H1 (cell line): Measurements from ENCODE around the gene IRF3. TPM values are rescaled to one million over a fixed set of nuclear protein-coding genes. Genes with fewer than 3 reads are reported as not detected.

ENCODE experiments used
- CTCF ChIA-PET: fragments of 300-600 bp; sonication (Branson Sonifier 250); formaldehyde crosslinking; loops from one replicate; lab custom pipeline; 2021; ENCODE audit not compliant: partially characterized antibody; lab: Charles Lee
- POLR2A ChIA-PET: fragments of 300-600 bp; sonication (Branson Sonifier 250); formaldehyde crosslinking; loops from one replicate; lab custom pipeline; 2021; ENCODE audit warnings: inconsistent platforms; ENCODE audit not compliant: partially characterized antibody; lab: Charles Lee
- DNase-seq, 2 experiments: peaks; one replicate each; pipeline versions ENCODE4 v3.0.0 to v3.0.0-alpha.2; 2010 to 2022; ENCODE audit warnings: low spot score in 2 of 2, low read depth in 1 of 2, mixed read lengths in 1 of 2
- FAIRE-seq: peaks from 2 replicates; lab custom pipeline; 2011; peaks lifted over from hg19 to GRCh38; lab: Jason Lieb, UNC
- H2AFZ ChIP-seq: 2 replicates; pipeline ENCODE4 v1.8.1; 2012; ENCODE audit warnings: low read length, inconsistent platforms
- H2AK5ac ChIP-seq: 2 replicates; pipeline ENCODE4 v1.6.1; 2013; ENCODE audit warnings: low read depth, low read length
- H2BK120ac ChIP-seq: replicated peaks from 2 replicates; pipeline ENCODE3; 2013; ENCODE audit warnings: low read depth, low read length, inconsistent platforms
- H2BK12ac ChIP-seq: 2 replicates; pipeline ENCODE4 v1.6.1; 2013; ENCODE audit warnings: low read depth, low read length
- H2BK15ac ChIP-seq: 2 replicates; pipeline ENCODE4 v1.6.1; 2013; ENCODE audit warnings: low read length
- H2BK20ac ChIP-seq: 2 replicates; pipeline ENCODE4 v1.6.1; 2013; ENCODE audit warnings: low read length
- H2BK5ac ChIP-seq: 2 replicates; pipeline ENCODE4 v1.6.1; 2013; ENCODE audit warnings: low read depth, low read length
- H3K14ac ChIP-seq: 2 replicates; pipeline ENCODE4 v1.6.1; 2013; ENCODE audit warnings: inconsistent platforms; ENCODE audit not compliant: insufficient read length
- H3K18ac ChIP-seq: 2 replicates; pipeline ENCODE4 v1.6.1; 2013; ENCODE audit warnings: low read length; ENCODE audit errors: extremely low read depth
- H3K23ac ChIP-seq: 2 replicates; pipeline ENCODE4 v1.6.1; 2013; ENCODE audit warnings: inconsistent platforms; ENCODE audit not compliant: insufficient read length
- H3K23me2 ChIP-seq: 2 replicates; pipeline ENCODE4 v1.6.1; 2013; ENCODE audit warnings: low read depth, low read length
- H3K27ac ChIP-seq: 2 replicates; pipeline ENCODE4 v1.6.1; 2011; ENCODE audit warnings: low read depth, low read length, inconsistent platforms
- H3K27me3 ChIP-seq, 4 experiments: replicated peaks in 1 of 4; 1 replicate in 1 of 4; 2 replicates in 3 of 4; pipeline versions ENCODE4 v1.6.1 to v1.8.1; 2011 to 2013; ENCODE audit warnings: low read length in 3 of 4, mild to moderate bottlenecking in 3 of 4, inconsistent platforms in 2 of 4, mixed read lengths in 2 of 4, moderate library complexity in 1 of 4; ENCODE audit not compliant: control insufficient read depth in 3 of 4, insufficient read depth in 3 of 4; ENCODE audit errors: extremely low read depth in 1 of 4
- H3K36me3 ChIP-seq, 4 experiments: 2 replicates each; pipeline versions ENCODE4 v1.6.1 to v1.8.1; 2011 to 2013; ENCODE audit warnings: mild to moderate bottlenecking in 4 of 4, low read length in 3 of 4, moderate library complexity in 2 of 4, control low read depth in 1 of 4, inconsistent platforms in 1 of 4; ENCODE audit not compliant: insufficient read depth in 4 of 4, control insufficient read depth in 2 of 4
- H3K4ac ChIP-seq: replicated peaks from 2 replicates; pipeline ENCODE3; 2013; ENCODE audit warnings: low read length, low read depth, mixed read lengths, inconsistent platforms; ENCODE audit not compliant: insufficient read length
- H3K4me1 ChIP-seq, 4 experiments: replicated peaks in 1 of 4; 1 replicate in 1 of 4; 2 replicates in 3 of 4; pipeline versions ENCODE4 v1.6.1 to v1.8.1; 2011 to 2013; ENCODE audit warnings: low read length in 3 of 4, inconsistent platforms in 2 of 4, mixed read lengths in 1 of 4; ENCODE audit not compliant: insufficient read depth in 4 of 4, control insufficient read depth in 3 of 4
- H3K4me2 ChIP-seq, 2 experiments: 2 replicates each; pipeline versions ENCODE4 v1.6.1 to v1.8.1; 2011 to 2013; ENCODE audit warnings: low read depth in 2 of 2, low read length in 2 of 2, control low read depth in 1 of 2, inconsistent platforms in 1 of 2, mild to moderate bottlenecking in 1 of 2; ENCODE audit not compliant: insufficient read depth in 1 of 2
- H3K4me3 ChIP-seq, 4 experiments: fragments of 200-600, 300-600 bp in 1 of 4; sonication (generic), shearing (Covaris generic), sonication (Bioruptor Twin) in 1 of 4; 2 replicates each; pipeline versions ENCODE4 v1.5.1 to v1.8.1; 2011 to 2016; ENCODE audit warnings: low read length in 4 of 4, low read depth in 3 of 4, control low read depth in 2 of 4, inconsistent platforms in 2 of 4, mild to moderate bottlenecking in 2 of 4, mixed read lengths in 1 of 4, moderate library complexity in 1 of 4; ENCODE audit not compliant: insufficient read depth in 2 of 4; ENCODE audit errors: extremely low read depth in 1 of 4
- H3K56ac ChIP-seq: replicated peaks from 2 replicates; pipeline ENCODE3; 2013; ENCODE audit warnings: low read depth, mild to moderate bottlenecking, mixed read lengths, low read length, inconsistent platforms; ENCODE audit not compliant: insufficient read length
- H3K79me1 ChIP-seq: 2 replicates; pipeline ENCODE4 v1.6.1; 2013; ENCODE audit warnings: low read depth, low read length, control low read depth
- H3K79me2 ChIP-seq, 2 experiments: 2 replicates each; pipeline versions ENCODE4 v1.6.1 to v1.8.1; 2012 to 2013; ENCODE audit warnings: low read length in 2 of 2, mild to moderate bottlenecking in 2 of 2, inconsistent platforms in 1 of 2; ENCODE audit not compliant: insufficient read depth in 2 of 2, control insufficient read depth in 1 of 2
- H3K9ac ChIP-seq, 4 experiments: replicated peaks in 1 of 4; 1 replicate in 1 of 4; 2 replicates in 3 of 4; pipeline versions ENCODE4 v1.6.1 to v1.8.1; 2011 to 2013; ENCODE audit warnings: low read depth in 3 of 4, low read length in 3 of 4, control low read depth in 2 of 4, mild to moderate bottlenecking in 2 of 4, moderate library complexity in 2 of 4, inconsistent platforms in 1 of 4; ENCODE audit errors: extremely low read depth in 1 of 4
- H3K9me3 ChIP-seq, 2 experiments: 2 replicates each; pipeline versions ENCODE4 v1.6.1 to v1.8.1; 2012 to 2013; ENCODE audit warnings: mild to moderate bottlenecking in 2 of 2, moderate library complexity in 2 of 2, control low read depth in 1 of 2, inconsistent platforms in 1 of 2, low read depth in 1 of 2, low read length in 1 of 2, mixed read lengths in 1 of 2; ENCODE audit not compliant: insufficient read depth in 2 of 2
- H4K20me1 ChIP-seq, 2 experiments: replicated peaks in 1 of 2; 2 replicates each; pipeline versions ENCODE3 to v1.8.1; 2011 to 2013; ENCODE audit warnings: inconsistent platforms in 2 of 2, low read length in 2 of 2, mild to moderate bottlenecking in 1 of 2; ENCODE audit not compliant: insufficient read depth in 2 of 2, control insufficient read depth in 1 of 2
- H4K5ac ChIP-seq: 2 replicates; pipeline ENCODE4 v1.6.1; 2013; ENCODE audit warnings: low read length, low read depth, mixed read lengths, inconsistent platforms; ENCODE audit not compliant: insufficient read length
- H4K8ac ChIP-seq: 2 replicates; pipeline ENCODE4 v1.8.0; 2013; ENCODE audit warnings: mild to moderate bottlenecking, moderate library complexity, low read length, inconsistent platforms; ENCODE audit not compliant: insufficient read depth; ENCODE audit errors: extremely low read depth
- H4K91ac ChIP-seq: replicated peaks from 2 replicates; pipeline ENCODE3; 2013; ENCODE audit warnings: low read length, mixed read lengths, inconsistent platforms; ENCODE audit not compliant: insufficient read length
- ASH2L ChIP-seq: fragments of 200-600, 300-600 bp; sonication (generic); IDR thresholded peaks from one replicate; pipeline ENCODE4 v1.7.1; 2017; ENCODE audit warnings: low read length
- ATF2 ChIP-seq: IDR thresholded peaks from 2 replicates; pipeline ENCODE4 v1.6.1; 2012; ENCODE audit warnings: low read length, inconsistent platforms
- CTBP2 ChIP-seq: IDR thresholded peaks from 2 replicates; pipeline ENCODE4 v1.7.0; 2011; ENCODE audit warnings: borderline replicate concordance, mild to moderate bottlenecking, moderate library complexity, mixed read lengths, low read length; ENCODE audit not compliant: insufficient read depth, insufficient read length
- KDM1A ChIP-seq: fragments of 200-600, 300-600 bp; sonication (generic); IDR thresholded peaks from 2 replicates; pipeline ENCODE4 v1.7.1; 2016; ENCODE audit warnings: mild to moderate bottlenecking, low read length, borderline replicate concordance
- KDM4A ChIP-seq: IDR thresholded peaks from one replicate; pipeline ENCODE4 v1.7.1; 2012; ENCODE audit warnings: low read depth, mild to moderate bottlenecking, moderate library complexity, low read length, inconsistent platforms; ENCODE audit not compliant: severe bottlenecking
- NRF1 ChIP-seq: IDR thresholded peaks from 2 replicates; pipeline ENCODE4 v1.6.1; 2011; ENCODE audit warnings: mild to moderate bottlenecking, low read depth, low read length, improper control_type of control experiment
- SIN3A ChIP-seq, 2 experiments: IDR thresholded peaks in 1 of 2; conservative IDR thresholded peaks in 1 of 2; 2 replicates each; pipeline ENCODE4 v1.6.1; 2011 to 2012; ENCODE audit warnings: low read length in 2 of 2, improper control_type of control experiment in 1 of 2, low read depth in 1 of 2, mild to moderate bottlenecking in 1 of 2
- TAF1 ChIP-seq: IDR thresholded peaks from 2 replicates; pipeline ENCODE4 v1.6.1; 2011; ENCODE audit warnings: mild to moderate bottlenecking, low read depth, low read length
- TBP ChIP-seq: IDR thresholded peaks from 2 replicates; pipeline ENCODE4 v1.6.1; 2011; ENCODE audit warnings: low read depth, low read length, improper control_type of control experiment
- ZNF274 ChIP-seq: IDR thresholded peaks from 2 replicates; pipeline ENCODE4 v1.7.0; 2012; ENCODE audit warnings: low read length, borderline replicate concordance; ENCODE audit errors: extremely low read depth
- WGBS, 2 experiments: shearing (Covaris generic) in 1 of 2; methylation state at CpG; one replicate each; pipeline versions ENCODE4 v1.1.6 to v1.1.7; 2013 to 2015; ENCODE audit warnings: low lambda C conversion rate in 2 of 2, mixed read lengths in 2 of 2, inconsistent platforms in 1 of 2, low coverage in 1 of 2, missing lambda C conversion rate in 1 of 2; ENCODE audit not compliant: insufficient replicate concordance in 2 of 2, insufficient coverage in 1 of 2, insufficient read length in 1 of 2; ENCODE audit errors: extremely low coverage in 1 of 2, missing lambda C conversion rate in 1 of 2; 5-methylcytosine and 5-hydroxymethylcytosine counted together
- polyA plus RNA-seq, 7 experiments: library from polyadenylated mRNA; depleted of rRNA in 3 of 7; stranded (reverse) in 5 of 7; unstranded in 2 of 7; fragments of >200 nt in 5 of 7; fragments of 200-250 nt in 2 of 7; gene quantifications; 1 replicate in 5 of 7; 2 replicates in 1 of 7; 4 replicates in 1 of 7; pipeline versions ENCODE4 v1.2.1 to v1.2.3, GENCODE V29; 2011 to 2013; ENCODE audit warnings: missing spikeins in 2 of 7, mixed read lengths in 2 of 7
- total RNA-seq: library from RNA; stranded (reverse); fragmentation: NEBNext Ultra II Directional; extraction: Animal tissue kit (Norgen Biotek cat#: 25700); gene quantifications from 2 replicates; pipeline ENCODE4 v1.2.1, GENCODE V29; 2021

Gene IRF3
- total and polyA plus RNA-seq, 2 of the 8 experiments (the other 6 are each of a cell fraction or from before 2014, with no cell fraction given), result 103 to 114 TPM

- no peak overlapping the region for H3K23ac ChIP-seq
- H3K4me1 ChIP-seq, result peaks cover 2 to 19% (median 11%) of the 10 kb centered on the region in 4 experiments
- no peak overlapping the region for H3K18ac ChIP-seq
- no peak overlapping the region; the same call in 1 of the 2 replicates for H2AK5ac ChIP-seq
- H3K79me1 ChIP-seq, result peaks cover 3% of the 10 kb centered on the region
- FAIRE-seq, result no peak
- H2AFZ ChIP-seq, result no peak overlapping the region
- peaks cover 2 to 12% (median 6%) of the 10 kb centered on the region in 4 experiments for H3K36me3 ChIP-seq
- POLR2A ChIA-PET, result interaction anchor here (0.7 to 14.5 kb wide), 49 partner anchors 13 to 1058 kb away, joined by 3 to 275 read pairs (median 4); partner anchors contain the start of genes ADM5, AKT1S1, ALDH16A1 and AP2A1
- H3K56ac ChIP-seq, result peak overlapping the region; percentile 100
- peak overlapping the region; percentile 100 for H3K27ac ChIP-seq
- no peak overlapping the region for H4K91ac ChIP-seq
- no peaks in the 10 kb centered on the region for H3K27me3 ChIP-seq
- no peak overlapping the region; the same call in 1 of the 2 replicates for H2BK12ac ChIP-seq
- H3K23me2 ChIP-seq, result peaks cover 4% of the 10 kb centered on the region
- H4K5ac ChIP-seq, result no peak overlapping the region
- H2BK15ac ChIP-seq, result no peak overlapping the region
- H2BK20ac ChIP-seq, result no peak overlapping the region
- peak overlapping the region; percentile 82 to 99 (median 86) for H3K4me3 ChIP-seq
- H2BK5ac ChIP-seq, result peak overlapping the region; percentile 99
- peaks cover 17 to 43% of the 10 kb centered on the region in 2 experiments for H3K79me2 ChIP-seq
- no peak overlapping the region for H3K4ac ChIP-seq
- no peaks in the 10 kb centered on the region for H3K9me3 ChIP-seq
- CTCF ChIA-PET, result interaction anchor here (0.7 to 7.4 kb wide), 8 partner anchors 9 to 161 kb away, joined by 3 to 39 read pairs (median 4); partner anchors contain the start of gene RRAS
- no peak overlapping the region for H3K14ac ChIP-seq
- peak overlapping the region in 3 of 4 experiments; percentile 91 to 100 (median 99); a peak in 5 of 7 replicates for H3K9ac ChIP-seq
- DNase-seq, result peak; percentile 99 to 100
- WGBS, 2 experiments, result 2% methylated on average over 34 of the region's 34 CpGs; no CpG with 5 or more reads in 1 of the 2 experiments
- H2BK120ac ChIP-seq, result no peak overlapping the region
- H4K8ac ChIP-seq, result peak overlapping the region; percentile 100
- peak overlapping the region; percentile 71 to 76; a peak in 2 of 4 replicates for H3K4me2 ChIP-seq
- H4K20me1 ChIP-seq, result peaks cover 12 to 24% of the 10 kb centered on the region in 2 experiments
- no peak for TF ChIP-seq TAF1
- TF ChIP-seq TBP, result peak; percentile 96
- no peak for TF ChIP-seq CTBP2
- TF ChIP-seq SIN3A (conservative IDR thresholded peaks at IDR 0.05 in 1 of 2, IDR thresholded peaks at IDR 0.05 in 1 of 2; ENCODE audit: low read depth in 1 of 2, low read length in 2 of 2), result no peak
- no peak for TF ChIP-seq NRF1
- peak; percentile 20; the same call in 1 of the 2 replicates for TF ChIP-seq ATF2
- TF ChIP-seq ZNF274, result no peak
- TF ChIP-seq KDM4A, result no peak
- TF ChIP-seq ASH2L, result no peak
- TF ChIP-seq KDM1A, result no peak
These were observed 11.2 kb upstream of the IRF3 start for GRCh38 chr19:49676784-49677230.
